H9 (cell line): Measurements from ENCODE around the gene ZMIZ1. TPM values are rescaled to one million over a fixed set of nuclear protein-coding genes. Genes with fewer than 3 reads are reported as not detected.

Experiments
- DNase-seq: peaks from one replicate; pipeline ENCODE4 v3.0.0-alpha.2; 2017
- H2AFZ ChIP-seq: one replicate; pipeline ENCODE4 v1.6.1; 2013; ENCODE audit warnings: mild to moderate bottlenecking, low read length, control low read depth, moderate library complexity
- H2AK5ac ChIP-seq: 2 replicates; pipeline ENCODE4 v1.6.1; 2013; ENCODE audit warnings: low read length, control low read depth, mixed read lengths; ENCODE audit not compliant: insufficient read length
- H2BK120ac ChIP-seq: one replicate; pipeline ENCODE4 v1.6.1; 2013; ENCODE audit warnings: low read depth, mild to moderate bottlenecking, low read length, control low read depth, inconsistent platforms; ENCODE audit not compliant: poor library complexity, severe bottlenecking
- H2BK12ac ChIP-seq: 2 replicates; pipeline ENCODE4 v1.6.1; 2013; ENCODE audit warnings: low read length, control low read depth, mixed read lengths, low read depth; ENCODE audit not compliant: insufficient read length
- H2BK15ac ChIP-seq: 2 replicates; pipeline ENCODE4 v1.6.1; 2013; ENCODE audit warnings: low read depth, low read length, control low read depth
- H2BK20ac ChIP-seq: one replicate; pipeline ENCODE4 v1.6.1; 2013; ENCODE audit warnings: low read depth, mild to moderate bottlenecking, low read length, control low read depth, inconsistent platforms; ENCODE audit not compliant: poor library complexity, severe bottlenecking
- H2BK5ac ChIP-seq: 2 replicates; pipeline ENCODE4 v1.6.1; 2013; ENCODE audit warnings: low read length, control low read depth, mixed read lengths; ENCODE audit not compliant: insufficient read length
- H3K14ac ChIP-seq: 2 replicates; pipeline ENCODE4 v1.6.1; 2013; ENCODE audit warnings: low read length, control low read depth; ENCODE audit not compliant: insufficient read depth
- H3K18ac ChIP-seq: 2 replicates; pipeline ENCODE4 v1.6.1; 2013; ENCODE audit warnings: low read depth, mild to moderate bottlenecking, mixed read lengths, low read length, control low read depth; ENCODE audit not compliant: insufficient read length
- H3K23ac ChIP-seq: 2 replicates; pipeline ENCODE4 v1.6.1; 2013; ENCODE audit warnings: low read length, control low read depth, mixed read lengths, low read depth; ENCODE audit not compliant: insufficient read length
- H3K23me2 ChIP-seq: 2 replicates; pipeline ENCODE4 v1.6.1; 2013; ENCODE audit warnings: low read depth, mild to moderate bottlenecking, mixed read lengths, low read length, control low read depth; ENCODE audit not compliant: insufficient read length, poor library complexity, severe bottlenecking
- H3K27ac ChIP-seq: 2 replicates; pipeline ENCODE4 v1.5.1; 2013; ENCODE audit warnings: low read length, control low read depth, mixed read lengths, low read depth; ENCODE audit not compliant: insufficient read length
- H3K27me3 ChIP-seq: 2 replicates; pipeline ENCODE4 v1.6.1; 2013; ENCODE audit warnings: low read length, control low read depth, inconsistent platforms; ENCODE audit not compliant: insufficient read depth
- H3K4ac ChIP-seq: 2 replicates; pipeline ENCODE4 v1.6.1; 2013; ENCODE audit warnings: low read depth, mild to moderate bottlenecking, control low read depth, inconsistent platforms, low read length, moderate library complexity
- H3K4me1 ChIP-seq: 2 replicates; pipeline ENCODE4 v1.6.1; 2013; ENCODE audit warnings: low read length, control low read depth, inconsistent platforms; ENCODE audit not compliant: insufficient read depth
- H3K4me2 ChIP-seq: 2 replicates; pipeline ENCODE4 v1.6.1; 2013; ENCODE audit warnings: low read length, control low read depth, mixed read lengths; ENCODE audit not compliant: insufficient read length, insufficient read depth
- H3K56ac ChIP-seq: 2 replicates; pipeline ENCODE4 v1.6.1; 2013; ENCODE audit warnings: low read depth, mild to moderate bottlenecking, mixed read lengths, low read length, control low read depth; ENCODE audit not compliant: insufficient read length
- H3K79me1 ChIP-seq: 2 replicates; pipeline ENCODE4 v1.6.1; 2013; ENCODE audit warnings: low read depth, mild to moderate bottlenecking, moderate library complexity, low read length, control low read depth, inconsistent platforms; ENCODE audit not compliant: insufficient read depth, poor library complexity, severe bottlenecking
- H3K79me2 ChIP-seq: 2 replicates; pipeline ENCODE4 v1.6.1; 2013; ENCODE audit warnings: low read length, control low read depth, inconsistent platforms; ENCODE audit not compliant: insufficient read depth
- H3K9ac ChIP-seq: 2 replicates; pipeline ENCODE4 v1.6.1; 2013; ENCODE audit warnings: low read length, control low read depth, mixed read lengths; ENCODE audit not compliant: insufficient read length; ENCODE audit errors: extremely low read depth
- H3K9me3 ChIP-seq: one replicate; pipeline ENCODE4 v1.6.1; 2013; ENCODE audit warnings: low read depth, low read length, inconsistent platforms; ENCODE audit not compliant: control insufficient read depth
- H3T11ph ChIP-seq: one replicate; pipeline ENCODE4 v1.6.1; 2013; ENCODE audit warnings: mild to moderate bottlenecking, low read length, control low read depth, inconsistent platforms
- H4K20me1 ChIP-seq: one replicate; pipeline ENCODE4 v1.6.1; 2013; ENCODE audit not compliant: control insufficient read depth, insufficient read length, insufficient read depth
- H4K5ac ChIP-seq: 2 replicates; pipeline ENCODE4 v1.6.1; 2013; ENCODE audit warnings: low read depth, mild to moderate bottlenecking, mixed read lengths, low read length, control low read depth; ENCODE audit not compliant: insufficient read length
- H4K8ac ChIP-seq: replicated peaks from 2 replicates; pipeline ENCODE4 v1.6.1; 2013; ENCODE audit warnings: low read length, control low read depth, mixed read lengths, low read depth; ENCODE audit not compliant: insufficient read length
- H4K91ac ChIP-seq: 2 replicates; pipeline ENCODE4 v1.6.1; 2013; ENCODE audit warnings: low read depth, mild to moderate bottlenecking, moderate library complexity, mixed read lengths, low read length, control low read depth; ENCODE audit not compliant: insufficient read length
- H3K27ac Mint-ChIP-seq, 3 experiments: 2 replicates in 2 of 3; 3 replicates in 1 of 3; pipeline ENCODE4 v1.8.0; 2020 to 2021; ENCODE audit warnings: mixed read lengths in 3 of 3, mild to moderate bottlenecking in 1 of 3, moderate library complexity in 1 of 3
- H3K27me3 Mint-ChIP-seq: 2 replicates; pipeline ENCODE4 v1.8.0; 2021; ENCODE audit warnings: low read depth, mild to moderate bottlenecking, moderate library complexity, mixed read lengths
- H3K36me3 Mint-ChIP-seq, 3 experiments: 2 replicates in 2 of 3; 3 replicates in 1 of 3; pipeline ENCODE4 v1.8.0; 2020 to 2021; ENCODE audit warnings: low read depth in 3 of 3, mixed read lengths in 3 of 3; ENCODE audit not compliant: insufficient read depth in 1 of 3
- H3K4me1 Mint-ChIP-seq, 2 experiments: 2 replicates each; pipeline ENCODE4 v1.8.0; 2020; ENCODE audit warnings: mixed read lengths in 2 of 2
- H3K4me3 Mint-ChIP-seq, 2 experiments: 2 replicates in 1 of 2; 3 replicates in 1 of 2; pipeline ENCODE4 v1.8.0; 2020 to 2021; ENCODE audit warnings: mild to moderate bottlenecking in 2 of 2, mixed read lengths in 2 of 2, moderate library complexity in 1 of 2
- H3K9me3 Mint-ChIP-seq, 2 experiments: 2 replicates in 1 of 2; 3 replicates in 1 of 2; pipeline ENCODE4 v1.8.0; 2020; ENCODE audit warnings: mild to moderate bottlenecking in 2 of 2, mixed read lengths in 2 of 2, moderate library complexity in 1 of 2
- WGBS: extraction: QIAGEN DNeasy Blood & Tissue Kit; methylation state at CpG from one replicate; pipeline ENCODE4 v1.1.7; 2013; ENCODE audit warnings: missing lambda C conversion rate, low lambda C conversion rate, mixed read lengths; ENCODE audit not compliant: insufficient read length; ENCODE audit errors: extremely low coverage; 5-methylcytosine and 5-hydroxymethylcytosine counted together
- total RNA-seq: library from RNA; stranded (reverse); gene quantifications from 2 replicates; pipeline ENCODE4 v1.2.1, GENCODE V29; 2021
- TF ChIP-seq, protein P1 (sequence below): fragments of 200-600 bp; sonication (generic); conservative IDR thresholded peaks from 3 replicates; pipeline ENCODE4 v1.8.0; 2021; ENCODE audit warnings: antibody characterized with exemption, mild to moderate bottlenecking

The ZMIZ1 gene
- total RNA-seq, 1 experiment from 2014 or later: 36.9 TPM

DNA sequence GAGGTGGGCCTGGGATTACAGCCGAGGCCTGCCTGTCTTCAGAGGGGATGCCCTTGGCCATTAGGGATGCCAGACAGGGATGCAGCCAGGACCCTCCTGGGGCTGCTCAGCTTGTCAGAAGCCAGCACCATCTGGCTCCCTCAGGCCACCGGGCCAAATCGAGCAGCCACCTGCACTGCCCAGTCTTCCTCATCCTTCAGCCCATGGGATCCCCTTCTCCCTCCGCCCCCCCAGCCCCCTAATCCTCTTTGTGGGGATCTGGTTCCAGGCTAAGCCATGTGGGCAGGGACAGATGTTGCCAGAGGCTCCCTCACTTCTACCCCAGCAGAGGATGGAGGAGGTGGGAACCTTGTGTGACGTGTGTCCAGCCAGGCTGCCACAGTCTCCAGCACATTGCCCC is 141.1 kb downstream of the ZMIZ1 start:
- no peaks in the 10 kb centered on the region for H3K9me3 Mint-ChIP-seq
- H4K20me1 ChIP-seq: no peaks in the 10 kb centered on the region

More for the DNA sequence above, 141.1 kb downstream of the ZMIZ1 start:
- Histone ChIP-seq H3K4me1 (no peaks in the 10 kb centered on the region), H3K27me3 (no peaks in the 10 kb centered on the region), H3T11ph (no peak overlapping the region), H2BK12ac (no peak overlapping the region), H2AFZ (no peak overlapping the region), H3K9ac (no peak overlapping the region), H3K23ac (no peak overlapping the region), H3K79me1 (no peaks in the 10 kb centered on the region), H3K27ac (no peak overlapping the region), H4K91ac (no peak overlapping the region), H4K8ac (no peak overlapping the region), H3K9me3 (no peaks in the 10 kb centered on the region), H2BK20ac (no peak overlapping the region), H3K14ac (no peak overlapping the region), H2BK15ac (no peak overlapping the region), H2AK5ac (no peak overlapping the region), H4K5ac (no peak overlapping the region), H3K79me2 (no peaks in the 10 kb centered on the region), H3K56ac (no peak overlapping the region), H3K4me2 (no peak overlapping the region), H2BK120ac (no peak overlapping the region), H2BK5ac (no peak overlapping the region), H3K18ac (no peak overlapping the region), H3K23me2 (no peaks in the 10 kb centered on the region), H3K4ac (no peak overlapping the region)
- peaks cover 2% of the 10 kb centered on the region; the same call in 1 of the 2 replicates for H3K27me3 Mint-ChIP-seq
- peaks cover 4 to 34% (median 18%) of the 10 kb centered on the region in 3 experiments; a peak in 6 of 7 replicates for H3K36me3 Mint-ChIP-seq
- TF ChIP-seq, protein P1, sequence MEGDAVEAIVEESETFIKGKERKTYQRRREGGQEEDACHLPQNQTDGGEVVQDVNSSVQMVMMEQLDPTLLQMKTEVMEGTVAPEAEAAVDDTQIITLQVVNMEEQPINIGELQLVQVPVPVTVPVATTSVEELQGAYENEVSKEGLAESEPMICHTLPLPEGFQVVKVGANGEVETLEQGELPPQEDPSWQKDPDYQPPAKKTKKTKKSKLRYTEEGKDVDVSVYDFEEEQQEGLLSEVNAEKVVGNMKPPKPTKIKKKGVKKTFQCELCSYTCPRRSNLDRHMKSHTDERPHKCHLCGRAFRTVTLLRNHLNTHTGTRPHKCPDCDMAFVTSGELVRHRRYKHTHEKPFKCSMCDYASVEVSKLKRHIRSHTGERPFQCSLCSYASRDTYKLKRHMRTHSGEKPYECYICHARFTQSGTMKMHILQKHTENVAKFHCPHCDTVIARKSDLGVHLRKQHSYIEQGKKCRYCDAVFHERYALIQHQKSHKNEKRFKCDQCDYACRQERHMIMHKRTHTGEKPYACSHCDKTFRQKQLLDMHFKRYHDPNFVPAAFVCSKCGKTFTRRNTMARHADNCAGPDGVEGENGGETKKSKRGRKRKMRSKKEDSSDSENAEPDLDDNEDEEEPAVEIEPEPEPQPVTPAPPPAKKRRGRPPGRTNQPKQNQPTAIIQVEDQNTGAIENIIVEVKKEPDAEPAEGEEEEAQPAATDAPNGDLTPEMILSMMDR: no peak
- H3K4me3 Mint-ChIP-seq: no peak overlapping the region
- DNase-seq: no peak
- WGBS: no CpG with 5 or more reads among the region's 5 CpGs
- H3K4me1 Mint-ChIP-seq: no peaks in the 10 kb centered on the region
- H3K27ac Mint-ChIP-seq: no peak overlapping the region
